ENCODE measurements around the gene ENOX2. TPM values are rescaled to one million over a fixed set of nuclear protein-coding genes. Genes with fewer than 3 reads are reported as not detected.

The ENOX2 gene
- total and polyA plus RNA-seq, 2 of the 13 experiments (the other 11 are each of a cell fraction or from before 2014, with no cell fraction given): 5.9 to 8.5 TPM

Other genes starting within 250 kb of the ENOX2 start
- gene ARHGAP36, start 155.1 kb upstream of the ENOX2 start, total RNA-seq (2016; rRNA removed; fragmentation: Illumina TruSeq; extraction: Trizol): not detected in 2 replicates
- not detected in 2 replicates for gene ARHGAP36, start 155.1 kb upstream of the ENOX2 start, polyA plus RNA-seq (2011; rRNA removed)

Data from HepG2 (cell line).